ENCODE data around the gene DYNC2H1.

Gene DYNC2H1

DNA sequence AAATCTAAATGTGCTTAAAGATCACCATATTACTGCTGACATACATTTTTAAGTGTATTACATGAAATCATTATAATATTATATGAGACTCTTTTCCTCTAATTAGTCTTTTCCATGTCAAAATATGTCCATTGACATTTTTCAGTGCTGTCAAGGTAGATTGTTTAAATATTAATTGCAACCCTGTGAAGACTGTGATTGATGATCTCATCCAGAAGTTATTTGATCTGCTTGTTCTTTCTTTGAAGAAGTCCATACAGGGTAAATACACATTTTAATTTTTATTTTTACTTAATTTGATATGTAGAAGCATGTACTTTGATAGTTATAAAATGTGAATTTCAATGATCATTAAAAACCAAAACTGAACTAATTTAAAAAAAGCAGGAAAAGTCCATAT, 38.4 kb downstream of the DYNC2H1 start:
- no peak for DNase-seq

DNA sequence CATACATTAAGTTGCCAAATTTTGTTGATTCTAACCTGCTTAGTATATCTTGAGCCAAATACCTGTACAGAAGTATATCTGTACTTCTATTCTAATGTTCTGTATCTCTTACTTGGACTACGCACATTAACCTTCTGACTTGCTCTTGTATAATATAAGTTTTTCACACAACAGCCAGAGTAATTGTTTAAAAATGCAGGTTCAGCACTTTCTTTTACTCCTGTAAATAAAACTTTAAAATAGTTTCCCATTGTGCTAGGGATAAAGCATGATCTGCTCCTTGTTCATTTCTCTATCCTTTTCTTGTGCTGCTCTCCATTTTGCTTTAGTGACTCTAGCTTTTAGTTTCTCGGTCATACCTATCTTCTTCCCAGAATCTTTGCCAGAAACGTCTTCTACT, 48.3 kb downstream of the DYNC2H1 start:
- DNase-seq = no peak

- DNase-seq = no peak
Observed at GRCh38 chr11:103164093-103164796, 55.0 kb downstream of the DYNC2H1 start.

DNA sequence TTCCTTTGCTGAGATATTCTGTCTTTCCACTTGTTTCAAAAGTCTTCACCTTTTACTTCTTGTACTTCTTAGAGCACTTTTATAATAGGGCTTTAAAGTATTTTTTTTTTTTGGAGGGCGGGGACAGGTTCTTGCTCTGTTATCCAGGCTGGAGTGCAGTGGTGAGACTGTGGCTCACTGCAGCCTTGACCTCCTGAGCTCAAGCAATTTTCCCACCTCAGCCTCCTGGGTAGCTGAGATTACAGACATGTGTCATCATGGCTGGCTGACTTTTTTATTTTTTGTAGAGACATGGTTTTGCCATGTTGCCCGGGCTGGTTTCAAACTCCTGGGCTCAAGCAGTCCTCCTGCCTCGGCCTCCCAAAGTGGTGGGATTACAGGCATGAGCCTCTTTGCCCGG, 57.9 kb downstream of the DYNC2H1 start:
- DNase-seq = no peak

GRCh38 chr11:103170865-103171264, 61.6 kb downstream of the DYNC2H1 start:
- no peak for DNase-seq

- no peak for DNase-seq
Observed at GRCh38 chr11:103175461-103176129, 66.4 kb downstream of the DYNC2H1 start.

- DNase-seq = no peak
Observed at GRCh38 chr11:103183981-103184611, 74.9 kb downstream of the DYNC2H1 start.

GRCh38 chr11:103202048-103202651, 92.9 kb downstream of the DYNC2H1 start:
- peak in 1 of 2 experiments; percentile 10 for DNase-seq

DNA sequence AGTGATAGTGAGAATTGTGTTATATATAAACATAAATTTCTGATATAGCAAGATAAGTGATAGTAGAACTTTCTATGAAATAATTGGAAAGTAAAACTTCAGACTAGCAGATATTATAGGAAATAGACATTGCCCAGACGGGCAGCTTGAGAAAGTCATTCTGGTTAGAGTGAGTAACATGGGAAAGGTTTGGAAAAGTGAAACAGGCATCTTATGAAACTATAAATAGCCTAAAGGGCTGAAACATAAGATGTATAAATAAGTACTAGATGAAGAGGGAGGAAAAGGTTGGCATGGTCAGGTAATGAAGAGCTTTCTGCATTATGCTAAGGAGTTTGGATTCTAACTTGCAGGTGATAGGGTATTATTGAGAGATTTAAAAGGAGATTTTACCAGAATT, 101.3 kb downstream of the DYNC2H1 start:
- no peak for DNase-seq

- no peak for DNase-seq
Observed at GRCh38 chr11:103215812-103216211, 106.6 kb downstream of the DYNC2H1 start.

GRCh38 chr11:103220133-103220532, 110.9 kb downstream of the DYNC2H1 start:
- DNase-seq = no peak

DNA sequence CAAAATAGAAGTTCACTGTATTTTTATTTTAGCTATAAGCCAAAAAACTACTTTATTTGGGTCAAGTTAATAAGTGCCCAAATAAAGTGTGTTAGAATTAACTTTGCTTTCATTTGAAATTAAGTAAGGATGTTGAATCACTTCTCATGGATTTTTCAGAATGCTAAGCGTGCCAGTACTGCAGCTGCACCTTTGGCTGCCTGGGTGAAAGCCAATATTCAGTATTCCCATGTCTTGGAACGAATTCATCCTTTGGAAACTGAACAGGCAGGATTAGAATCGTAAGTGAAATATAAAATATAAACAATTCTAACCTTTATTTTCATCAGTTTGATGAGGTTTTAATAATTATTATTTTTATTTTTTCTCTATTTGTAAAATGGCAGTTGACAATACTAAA, 113.6 kb downstream of the DYNC2H1 start:
- DNase-seq = no peak

DNA sequence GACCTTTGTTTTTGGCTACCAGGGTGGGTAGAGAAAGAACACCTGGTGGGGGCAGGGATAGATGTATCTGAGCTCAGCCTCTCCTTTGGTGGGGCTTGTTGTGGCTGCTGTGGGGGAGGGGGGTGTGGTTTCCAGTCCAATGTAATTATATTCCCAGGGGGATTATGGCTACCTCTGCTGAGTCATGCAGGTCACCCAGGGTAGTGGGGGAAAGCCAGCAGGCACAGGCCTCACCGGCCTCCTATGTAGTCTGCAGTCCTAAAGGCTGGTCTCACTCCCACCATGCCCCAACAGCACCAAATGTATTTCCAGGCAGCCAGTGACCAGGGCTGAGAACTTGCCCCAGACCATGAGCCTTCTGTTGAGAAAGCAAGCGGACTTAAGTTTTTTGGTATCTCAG, 119.6 kb downstream of the DYNC2H1 start:
- no peak for DNase-seq

- no peak for DNase-seq
Observed at GRCh38 chr11:103234974-103235373, 125.7 kb downstream of the DYNC2H1 start.

DNA sequence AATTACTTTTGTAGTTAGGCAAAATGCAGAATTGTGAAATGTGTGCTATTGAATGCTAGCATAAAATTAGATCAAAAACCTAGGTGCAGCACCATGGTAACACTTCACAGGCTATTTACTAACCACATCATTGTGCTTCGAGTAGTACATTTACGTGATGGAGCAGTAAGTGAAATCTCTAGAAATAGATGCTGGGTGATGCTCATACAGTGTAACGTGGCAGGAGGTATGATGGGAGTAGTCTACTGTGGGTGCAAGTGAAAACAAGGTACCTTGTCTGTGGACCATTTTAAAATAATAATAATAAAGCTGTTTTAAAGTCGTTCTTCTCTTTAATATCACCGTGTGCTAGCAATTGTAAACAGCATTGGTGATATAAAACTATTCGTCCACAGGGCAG, 132.3 kb downstream of the DYNC2H1 start:
- DNase-seq = no peak

- DNase-seq = no peak
Observed at GRCh38 chr11:103254123-103254522, 144.9 kb downstream of the DYNC2H1 start.

- peak in 1 of 2 experiments; percentile 4 for DNase-seq
Observed at GRCh38 chr11:103257360-103257759, 148.1 kb downstream of the DYNC2H1 start.

- DNase-seq = no peak
Observed at GRCh38 chr11:103266167-103266831, 157.1 kb downstream of the DYNC2H1 start.

- DNase-seq = no peak
Observed at GRCh38 chr11:103272876-103273275, 163.7 kb downstream of the DYNC2H1 start.

GRCh38 chr11:103274025-103274424, 164.8 kb downstream of the DYNC2H1 start:
- DNase-seq = no peak

GRCh38 chr11:103279821-103280220, 170.6 kb downstream of the DYNC2H1 start:
- no peak for DNase-seq

- no peak for DNase-seq
Observed at GRCh38 chr11:103281301-103281700, 172.1 kb downstream of the DYNC2H1 start.

DNA sequence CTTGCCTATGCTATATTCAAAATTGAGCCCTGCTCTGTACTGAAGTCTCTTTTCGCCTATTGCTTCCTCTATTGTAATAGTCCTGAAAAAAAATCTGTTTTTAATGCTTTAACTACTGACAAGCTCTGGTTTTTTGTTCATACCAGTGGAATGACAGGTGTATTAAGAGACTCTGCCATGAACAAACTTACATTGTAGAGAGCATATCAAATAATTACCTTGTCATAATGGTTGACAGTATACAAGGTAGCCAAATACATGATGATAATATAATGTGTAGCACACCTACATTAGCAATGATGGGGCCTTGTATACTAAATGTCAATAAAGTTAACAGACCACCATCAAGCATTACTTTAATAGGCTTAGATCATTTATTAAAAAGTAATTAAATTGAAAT, 175.0 kb downstream of the DYNC2H1 start:
- no peak for DNase-seq
